ENCODE data around the gene ATL1. TPM values are rescaled to one million over a fixed set of nuclear protein-coding genes. Genes with fewer than 3 reads are reported as not detected.
A peak's percentile ranks its signal among the peaks of the same experiment; 100 is the strongest.

Gene ATL1
- total and polyA plus RNA-seq, 2 of the 13 experiments (the other 11 are each of a cell fraction or from before 2014, with no cell fraction given) = 0.60 to 0.65 TPM

- Histone ChIP-seq H3K4me3 (replicated peaks in 1 of 3; ENCODE audit: insufficient read depth in 1 of 3, low read depth in 2 of 3, low read length in 3 of 3) (no peak overlapping the region), H3K4me2 (ENCODE audit: low read depth, low read length) (peak overlapping the region; percentile 32), H3K9me3 (ENCODE audit: low read length) (no peaks in the 10 kb centered on the region), H3K4me1 (ENCODE audit: insufficient read depth, low read length) (peaks cover 16% of the 10 kb centered on the region), H3K9ac (ENCODE audit: insufficient read depth, low read depth, low read length) (no peak overlapping the region), H3K27ac (ENCODE audit: extremely low read length, insufficient read depth, low read length) (no peak overlapping the region), H4K20me1 (ENCODE audit: insufficient read depth, low read length) (no peaks in the 10 kb centered on the region), H3K36me3 (replicated peaks in 1 of 2; ENCODE audit: control insufficient read depth in 1 of 2, insufficient read depth in 2 of 2, low read length in 2 of 2) (no peaks in the 10 kb centered on the region), H2AFZ (ENCODE audit: low read length) (no peak overlapping the region), H3K27me3 (ENCODE audit: control insufficient read depth in 1 of 2, insufficient read depth in 2 of 2, low read length in 2 of 2) (peaks cover 1 to 11% of the 10 kb centered on the region in 2 experiments; a peak in 2 of 5 replicates), H3K79me2 (ENCODE audit: insufficient read depth, low read length) (no peaks in the 10 kb centered on the region)
- intact Hi-C loops (cut with micrococcal nuclease; ENCODE audit: unreplicated experiment) = no loop called here
- in situ Hi-C loops (cut with HindIII; ENCODE audit: extremely low pct_ligation_motif_present, low pct_unique_long_range_greater_than_20kb) = no loop called here
- WGBS (ENCODE audit: low lambda C conversion rate) = 2% methylated on average over 5 of the region's 5 CpGs
- no peak for ATAC-seq
- DNase-seq (ENCODE audit: low spot score) = peak; percentile 1
- ChIA-PET POLR2A (no interaction called here), CTCF (ENCODE audit: low intra/inter-chr PET ratio, low total read pairs) (no interaction called here)
- BruUV-seq (replicated peaks) = no TSS peak
- FAIRE-seq = no peak
- no peak for TF ChIP-seq NR2F2 (IDR thresholded peaks at IDR 0.05; ENCODE audit: borderline replicate concordance, low read depth)
- TF ChIP-seq PPARG (CRISPR knock-in tag; conservative IDR thresholded peaks at IDR 0.05) = no peak
- 0 out of 2 replicates have a peak, but pooled peaks have one; percentile 15 for TF ChIP-seq SAP130 (CRISPR knock-in tag; IDR thresholded peaks at IDR 0.05; ENCODE audit: low read depth)
Measured at GRCh38 chr14:50677527-50678063, 117.7 kb downstream of the ATL1 start.

- H3K4me2 ChIP-seq (ENCODE audit: low read depth, low read length) = no peak overlapping the region
- H3K9me3 ChIP-seq (ENCODE audit: low read length) = no peaks in the 10 kb centered on the region
- ChIA-PET POLR2A (no interaction called here), CTCF (ENCODE audit: low intra/inter-chr PET ratio, low total read pairs) (no interaction called here)
- H3K9ac ChIP-seq (ENCODE audit: insufficient read depth, low read depth, low read length) = no peak overlapping the region
- intact Hi-C loops (cut with micrococcal nuclease; ENCODE audit: unreplicated experiment) = no loop called here
- no peaks in the 10 kb centered on the region for H3K79me2 ChIP-seq (ENCODE audit: insufficient read depth, low read length)
- H3K4me3 ChIP-seq (replicated peaks in 1 of 3; ENCODE audit: insufficient read depth in 1 of 3, low read depth in 2 of 3, low read length in 3 of 3) = no peak overlapping the region
- no peak overlapping the region for H2AFZ ChIP-seq (ENCODE audit: low read length)
- WGBS (ENCODE audit: low lambda C conversion rate) = 31% methylated on average over 5 of the region's 5 CpGs
- in situ Hi-C loops (cut with HindIII; ENCODE audit: extremely low pct_ligation_motif_present, low pct_unique_long_range_greater_than_20kb) = no loop called here
- peaks cover 1 to 11% of the 10 kb centered on the region in 2 experiments; a peak in 2 of 5 replicates for H3K27me3 ChIP-seq (ENCODE audit: control insufficient read depth in 1 of 2, insufficient read depth in 2 of 2, low read length in 2 of 2)
- no peaks in the 10 kb centered on the region for H3K36me3 ChIP-seq (replicated peaks in 1 of 2; ENCODE audit: control insufficient read depth in 1 of 2, insufficient read depth in 2 of 2, low read length in 2 of 2)
- no TSS peak for BruUV-seq (replicated peaks)
- FAIRE-seq (no peak), ATAC-seq (no peak), DNase-seq (ENCODE audit: low spot score) (no peak)
- no peak overlapping the region for H3K27ac ChIP-seq (ENCODE audit: extremely low read length, insufficient read depth, low read length)
- no peaks in the 10 kb centered on the region for H4K20me1 ChIP-seq (ENCODE audit: insufficient read depth, low read length)
- H3K4me1 ChIP-seq (ENCODE audit: insufficient read depth, low read length) = peaks cover 16% of the 10 kb centered on the region
- no peak for TF ChIP-seq ZMAT5 (CRISPR knock-in tag; IDR thresholded peaks at IDR 0.05; ENCODE audit: borderline replicate concordance, low read depth)
- TF ChIP-seq IRX3 (CRISPR knock-in tag; IDR thresholded peaks at IDR 0.05; ENCODE audit: borderline replicate concordance, low read depth) = no peak
- TF ChIP-seq MLLT10 (CRISPR knock-in tag; IDR thresholded peaks at IDR 0.05) = no peak
- TF ChIP-seq TOE1 (CRISPR knock-in tag; IDR thresholded peaks at IDR 0.05) = no peak
- TF ChIP-seq ZNF761 (CRISPR knock-in tag; conservative IDR thresholded peaks at IDR 0.05) = no peak
- no peak for TF ChIP-seq ZNF569 (CRISPR knock-in tag; IDR thresholded peaks at IDR 0.05; ENCODE audit: borderline replicate concordance)
- TF ChIP-seq CREB1 (IDR thresholded peaks at IDR 0.05) = no peak
- no peak for TF ChIP-seq CREB1 (CRISPR knock-in tag; IDR thresholded peaks at IDR 0.05)
- TF ChIP-seq POLR2A (IDR thresholded peaks at IDR 0.05; ENCODE audit: insufficient read depth in 1 of 2, low read depth in 2 of 2, low read length in 2 of 2) = no peak
- no peak for TF ChIP-seq ATRX (CRISPR knock-in tag; IDR thresholded peaks at IDR 0.05; ENCODE audit: borderline replicate concordance)
- TF ChIP-seq FOXO4 (CRISPR knock-in tag; conservative IDR thresholded peaks at IDR 0.05) = no peak
- no peak for TF ChIP-seq SNAI1 (CRISPR knock-in tag; IDR thresholded peaks at IDR 0.05; ENCODE audit: borderline replicate concordance)
- TF ChIP-seq GTF3A (CRISPR knock-in tag; conservative IDR thresholded peaks at IDR 0.05) = no peak
- TF ChIP-seq ELK4 (CRISPR knock-in tag; IDR thresholded peaks at IDR 0.05; ENCODE audit: borderline replicate concordance) = no peak
- TF ChIP-seq TCF7L2 (IDR thresholded peaks at IDR 0.05; ENCODE audit: low read depth, low read length) = no peak
- no peak for TF ChIP-seq RFX3 (CRISPR knock-in tag; IDR thresholded peaks at IDR 0.05)
Measured at GRCh38 chr14:50678163-50678562, 118.2 kb downstream of the ATL1 start.

All from HepG2 (cell line).